Suprapubic skin (tissue), 3 donors: ENCODE data around the gene HBD.

Experiments used
- POLR2AphosphoS5 ChIP-seq, 3 donors: sonication (generic); formaldehyde crosslinking; IDR thresholded peaks; one replicate each; pipeline ENCODE4 v1.6.1; 2017; ENCODE audit warnings: antibody characterized with exemption in 3 of 3
- TF ChIP-seq, protein P1 (sequence below), 2 donors: fragments of 200-600 bp in 1 of 2; fragments of 450-650 bp in 1 of 2; sonication (generic) in 1 of 2; IDR thresholded peaks; one replicate each; pipeline ENCODE4 v1.5.1; 2016 to 2019; ENCODE audit warnings: antibody characterized with exemption in 2 of 2, mild to moderate bottlenecking in 1 of 2, moderate library complexity in 1 of 2

DNA sequence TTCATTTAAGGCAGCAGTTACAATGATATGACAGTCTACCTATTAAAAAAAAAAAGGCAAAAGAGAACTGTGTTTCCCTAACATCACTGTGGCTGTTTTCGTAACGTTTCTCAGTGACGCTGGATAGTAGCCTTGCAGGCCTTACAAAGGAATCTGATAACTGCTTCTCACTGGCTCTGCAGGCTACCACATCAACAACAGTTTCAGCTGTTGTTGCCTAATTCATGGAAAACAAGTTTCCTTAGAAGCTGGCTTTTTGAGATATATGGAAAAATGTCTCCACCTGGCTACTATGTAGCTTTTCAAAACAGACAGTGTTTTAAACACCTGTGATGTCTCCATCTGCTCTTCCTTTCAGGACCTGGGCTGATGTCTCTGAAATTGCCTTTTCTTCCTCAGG lies 37.6 kb downstream of the HBD start:
- no peak for TF ChIP-seq POLR2AphosphoS5 (IDR thresholded peaks at IDR 0.05)
- TF ChIP-seq, protein P1, sequence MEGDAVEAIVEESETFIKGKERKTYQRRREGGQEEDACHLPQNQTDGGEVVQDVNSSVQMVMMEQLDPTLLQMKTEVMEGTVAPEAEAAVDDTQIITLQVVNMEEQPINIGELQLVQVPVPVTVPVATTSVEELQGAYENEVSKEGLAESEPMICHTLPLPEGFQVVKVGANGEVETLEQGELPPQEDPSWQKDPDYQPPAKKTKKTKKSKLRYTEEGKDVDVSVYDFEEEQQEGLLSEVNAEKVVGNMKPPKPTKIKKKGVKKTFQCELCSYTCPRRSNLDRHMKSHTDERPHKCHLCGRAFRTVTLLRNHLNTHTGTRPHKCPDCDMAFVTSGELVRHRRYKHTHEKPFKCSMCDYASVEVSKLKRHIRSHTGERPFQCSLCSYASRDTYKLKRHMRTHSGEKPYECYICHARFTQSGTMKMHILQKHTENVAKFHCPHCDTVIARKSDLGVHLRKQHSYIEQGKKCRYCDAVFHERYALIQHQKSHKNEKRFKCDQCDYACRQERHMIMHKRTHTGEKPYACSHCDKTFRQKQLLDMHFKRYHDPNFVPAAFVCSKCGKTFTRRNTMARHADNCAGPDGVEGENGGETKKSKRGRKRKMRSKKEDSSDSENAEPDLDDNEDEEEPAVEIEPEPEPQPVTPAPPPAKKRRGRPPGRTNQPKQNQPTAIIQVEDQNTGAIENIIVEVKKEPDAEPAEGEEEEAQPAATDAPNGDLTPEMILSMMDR (IDR thresholded peaks at IDR 0.05) = no peak
